Activated CD8-positive, alpha-beta memory T cell treated with anti-CD3 and anti-CD28 coated beads, Interleukin-2, amount 50 U/mL, for 24 hours (primary cell): ENCODE measurements around the gene SLC25A24.
A peak's percentile ranks its signal among the peaks of the same experiment; 100 is the strongest.
"Not testable (repeated sequence)": the region's sequence is repeated elsewhere in the genome, so short reads cannot be mapped to it uniquely, and the experiment has no call there.

ENCODE experiments used
- DNase-seq: peaks from one replicate; pipeline ENCODE4 v3.0.0-alpha.2; 2020; ENCODE audit errors: extremely low read depth

Gene SLC25A24

GRCh38 chr1:108199781-108200686 lies at the start of gene SLC25A24:
SLC25A24 (minus strand) TSS chr1:108200343; CDS start chr1:108200138, 205 bp downstream.
- DNase-seq = peak; percentile 21

GRCh38 chr1:108243976-108244375 lies 43.8 kb upstream of the SLC25A24 start, which contains the start of gene NBPF4:
NBPF4 (minus strand) TSS chr1:108244076; CDS start chr1:108243761, 315 bp downstream.
- DNase-seq = not testable (repeated sequence)

- DNase-seq = not testable (repeated sequence)
Observed at GRCh38 chr1:108239426-108239825, 39.3 kb upstream of the SLC25A24 start.

- DNase-seq = not testable (repeated sequence)
Observed at GRCh38 chr1:108235308-108235707, 35.2 kb upstream of the SLC25A24 start.

- not testable (repeated sequence) for DNase-seq
Observed at GRCh38 chr1:108232183-108232582, 32.0 kb upstream of the SLC25A24 start.

GRCh38 chr1:108229976-108230375 lies 29.8 kb upstream of the SLC25A24 start:
- not testable (repeated sequence) for DNase-seq

- not testable (repeated sequence) for DNase-seq
Observed at GRCh38 chr1:108227772-108228171, 27.6 kb upstream of the SLC25A24 start.

- DNase-seq = not testable (repeated sequence)
Observed at GRCh38 chr1:108226855-108227254, 26.7 kb upstream of the SLC25A24 start.

GRCh38 chr1:108223226-108223625 lies 23.1 kb upstream of the SLC25A24 start:
- not testable (repeated sequence) for DNase-seq

- DNase-seq = not testable (repeated sequence)
Observed at GRCh38 chr1:108217515-108218174, 17.5 kb upstream of the SLC25A24 start.

- DNase-seq = not testable (repeated sequence)
Observed at GRCh38 chr1:108217007-108217406, 16.9 kb upstream of the SLC25A24 start.

- not testable (repeated sequence) for DNase-seq
Observed at GRCh38 chr1:108216028-108216890, 16.1 kb upstream of the SLC25A24 start.

GRCh38 chr1:108214641-108215465 lies 14.7 kb upstream of the SLC25A24 start:
- DNase-seq = not testable (repeated sequence)

GRCh38 chr1:108211014-108211413 lies 10.9 kb upstream of the SLC25A24 start:
- DNase-seq = no peak

GRCh38 chr1:108209456-108210108 lies 9.4 kb upstream of the SLC25A24 start:
- DNase-seq = no peak

GRCh38 chr1:108208724-108209446 lies 8.7 kb upstream of the SLC25A24 start:
- DNase-seq = no peak

GRCh38 chr1:108203582-108203981 lies 3.4 kb upstream of the SLC25A24 start:
- DNase-seq = not testable (repeated sequence)

GRCh38 chr1:108201687-108202086 lies 1.5 kb upstream of the SLC25A24 start:
- DNase-seq = no peak

- DNase-seq = no peak
Observed at GRCh38 chr1:108200687-108201051, 526 bp upstream of the SLC25A24 start.
